RWPE2 (cell line): Measurements from ENCODE around the gene APOL4.

Experiments used
- ATAC-seq: fragments of 200-7000 bp; cut with Tn5 transposase; 3 replicates; pipeline ENCODE4 v1.9.1; 2021; ENCODE audit warnings: low read depth
- DNase-seq: peaks from one replicate; pipeline ENCODE4 v3.0.0-alpha.2; 2020; ENCODE audit warnings: low spot score
- H3K27ac ChIP-seq: fragments of 450-650 bp; 2 replicates; pipeline ENCODE4 v1.5.1; 2017; ENCODE audit warnings: mild to moderate bottlenecking; ENCODE audit not compliant: poor library complexity, severe bottlenecking
- H3K27me3 ChIP-seq: fragments of 250-450 bp; sonication (Bioruptor Pico); 2 replicates; pipeline ENCODE4 v1.5.1; 2021; ENCODE audit warnings: mild to moderate bottlenecking, moderate library complexity; ENCODE audit not compliant: insufficient read depth, poor library complexity, severe bottlenecking
- H3K36me3 ChIP-seq: fragments of 250-450 bp; sonication (Bioruptor Pico); 2 replicates; pipeline ENCODE4 v1.5.1; 2020; ENCODE audit warnings: low read depth, mild to moderate bottlenecking, moderate library complexity
- H3K4me1 ChIP-seq: fragments of 250-450 bp; sonication (Bioruptor Pico); 2 replicates; pipeline ENCODE4 v1.5.1; 2021; ENCODE audit warnings: mild to moderate bottlenecking, moderate library complexity; ENCODE audit not compliant: insufficient read depth, poor library complexity, severe bottlenecking
- H3K4me3 ChIP-seq: fragments of 250-450 bp; sonication (Bioruptor Pico); 2 replicates; pipeline ENCODE4 v1.5.1; 2021; ENCODE audit warnings: mild to moderate bottlenecking, moderate library complexity; ENCODE audit not compliant: severe bottlenecking
- H3K9me3 ChIP-seq: fragments of 250-450 bp; sonication (Bioruptor Pico); 2 replicates; pipeline ENCODE4 v1.5.1; 2021; ENCODE audit warnings: mild to moderate bottlenecking, moderate library complexity; ENCODE audit not compliant: severe bottlenecking
- TF ChIP-seq, protein P1 (sequence below): fragments of 450-650 bp; IDR thresholded peaks from one replicate; pipeline ENCODE4 v1.5.1; 2017; ENCODE audit warnings: mild to moderate bottlenecking, moderate library complexity; ENCODE audit not compliant: poor library complexity, severe bottlenecking

Gene APOL4

DNA sequence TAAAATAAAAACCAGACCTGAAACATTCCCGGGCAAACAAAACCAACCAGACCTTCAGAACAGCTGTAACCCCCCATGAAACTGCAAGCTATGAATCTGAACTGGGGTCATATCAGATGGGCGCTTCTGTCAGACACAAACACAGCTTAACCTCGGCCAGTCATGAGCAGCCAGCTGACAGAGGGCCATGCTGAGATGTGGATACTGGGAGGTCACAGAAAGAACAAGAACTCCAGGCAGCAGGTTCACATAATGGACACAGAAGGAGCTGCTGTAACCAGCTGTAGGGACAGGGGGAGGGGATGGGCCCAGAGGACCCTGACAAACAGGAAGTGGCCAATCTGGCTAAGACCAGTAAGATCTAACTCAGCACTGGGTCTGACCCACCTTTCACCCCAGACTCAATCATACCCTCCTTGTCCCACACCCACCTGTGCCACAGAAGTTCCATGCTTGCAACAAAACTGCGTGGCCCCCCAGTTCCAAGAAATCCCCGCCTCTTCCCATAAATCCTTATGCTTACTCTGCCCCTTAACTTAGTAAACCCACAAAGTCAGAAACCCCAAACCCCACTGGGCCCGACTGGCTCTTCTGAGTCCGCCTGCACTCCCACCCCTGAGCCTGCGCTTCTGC lies 4.0 kb downstream of the APOL4 start:
- H3K27ac ChIP-seq = no peak overlapping the region
- TF ChIP-seq, protein P1, sequence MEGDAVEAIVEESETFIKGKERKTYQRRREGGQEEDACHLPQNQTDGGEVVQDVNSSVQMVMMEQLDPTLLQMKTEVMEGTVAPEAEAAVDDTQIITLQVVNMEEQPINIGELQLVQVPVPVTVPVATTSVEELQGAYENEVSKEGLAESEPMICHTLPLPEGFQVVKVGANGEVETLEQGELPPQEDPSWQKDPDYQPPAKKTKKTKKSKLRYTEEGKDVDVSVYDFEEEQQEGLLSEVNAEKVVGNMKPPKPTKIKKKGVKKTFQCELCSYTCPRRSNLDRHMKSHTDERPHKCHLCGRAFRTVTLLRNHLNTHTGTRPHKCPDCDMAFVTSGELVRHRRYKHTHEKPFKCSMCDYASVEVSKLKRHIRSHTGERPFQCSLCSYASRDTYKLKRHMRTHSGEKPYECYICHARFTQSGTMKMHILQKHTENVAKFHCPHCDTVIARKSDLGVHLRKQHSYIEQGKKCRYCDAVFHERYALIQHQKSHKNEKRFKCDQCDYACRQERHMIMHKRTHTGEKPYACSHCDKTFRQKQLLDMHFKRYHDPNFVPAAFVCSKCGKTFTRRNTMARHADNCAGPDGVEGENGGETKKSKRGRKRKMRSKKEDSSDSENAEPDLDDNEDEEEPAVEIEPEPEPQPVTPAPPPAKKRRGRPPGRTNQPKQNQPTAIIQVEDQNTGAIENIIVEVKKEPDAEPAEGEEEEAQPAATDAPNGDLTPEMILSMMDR = no peak
- DNase-seq (no peak), ATAC-seq (no peak)
- H3K9me3 ChIP-seq = no peaks in the 10 kb centered on the region
- H3K27me3 ChIP-seq = no peaks in the 10 kb centered on the region
- no peak overlapping the region for H3K4me3 ChIP-seq
- H3K4me1 ChIP-seq = no peaks in the 10 kb centered on the region
- no peaks in the 10 kb centered on the region for H3K36me3 ChIP-seq

DNA sequence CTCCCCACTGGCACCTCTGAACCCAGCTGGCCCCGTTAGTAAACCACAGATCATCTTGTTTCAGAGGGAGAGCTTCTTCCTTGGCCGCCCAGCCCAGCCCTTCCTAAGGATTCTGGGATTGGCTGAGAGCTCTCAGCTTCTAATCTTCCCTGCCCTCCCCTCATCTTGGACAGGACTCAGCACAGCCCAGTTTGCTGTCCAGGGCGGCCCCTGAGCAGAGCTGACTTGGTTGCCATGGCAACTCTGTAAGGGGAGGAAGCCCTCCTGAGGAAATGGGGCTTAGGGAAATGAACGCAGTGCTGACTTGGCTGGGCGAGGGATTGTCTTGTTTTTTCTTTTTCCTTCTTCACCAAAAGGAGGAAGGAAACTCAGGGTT lies 4.6 kb downstream of the APOL4 start:
- ATAC-seq (no peak), DNase-seq (no peak)
- H3K36me3 ChIP-seq = no peaks in the 10 kb centered on the region
- H3K9me3 ChIP-seq = no peaks in the 10 kb centered on the region
- no peak overlapping the region for H3K4me3 ChIP-seq
- TF ChIP-seq, protein P1 = no peak
- no peaks in the 10 kb centered on the region for H3K4me1 ChIP-seq
- no peaks in the 10 kb centered on the region for H3K27me3 ChIP-seq
- H3K27ac ChIP-seq = no peak overlapping the region

DNA sequence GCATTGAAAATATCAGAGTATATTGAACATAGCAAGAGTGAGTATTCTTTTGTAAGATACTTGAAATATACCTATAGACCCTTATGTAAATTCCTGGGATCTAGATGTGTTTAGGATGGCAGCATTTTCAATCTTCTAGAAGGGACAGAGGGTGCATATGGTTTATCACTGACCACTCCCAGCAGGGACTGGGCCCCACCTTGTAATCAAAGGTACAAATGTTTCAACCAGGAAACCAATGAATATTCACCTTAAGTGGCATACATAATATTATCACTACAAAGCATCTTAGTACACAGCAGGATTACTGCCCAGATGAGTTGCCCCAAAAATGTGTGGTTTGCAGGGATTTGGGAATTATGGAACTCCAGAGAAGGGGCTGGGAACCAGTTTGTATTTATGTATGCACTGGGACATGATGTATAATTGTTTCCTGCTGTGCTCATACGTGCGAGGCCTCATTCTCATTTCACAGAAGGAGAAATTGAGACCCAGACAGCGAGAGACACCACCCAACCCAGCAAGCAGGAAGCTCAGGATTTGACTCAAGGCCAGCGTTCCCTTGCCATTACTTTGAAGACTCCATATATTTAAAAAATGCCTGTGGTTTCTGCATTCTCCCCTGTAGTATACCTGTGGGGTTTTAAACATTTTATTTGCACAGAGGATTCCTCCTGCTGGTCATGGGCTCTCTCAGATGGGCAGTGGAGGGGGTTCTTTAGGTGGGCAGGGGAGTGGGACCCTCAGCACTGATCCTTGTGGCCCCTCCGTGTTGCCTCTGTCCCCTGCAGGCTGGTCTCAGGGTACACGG lies 5.2 kb downstream of the APOL4 start:
- Histone ChIP-seq H3K4me3 (no peak overlapping the region), H3K9me3 (no peaks in the 10 kb centered on the region), H3K27ac (no peak overlapping the region), H3K4me1 (no peaks in the 10 kb centered on the region), H3K36me3 (no peaks in the 10 kb centered on the region), H3K27me3 (no peaks in the 10 kb centered on the region)
- DNase-seq (no peak), ATAC-seq (no peak)
- TF ChIP-seq, protein P1 = no peak

DNA sequence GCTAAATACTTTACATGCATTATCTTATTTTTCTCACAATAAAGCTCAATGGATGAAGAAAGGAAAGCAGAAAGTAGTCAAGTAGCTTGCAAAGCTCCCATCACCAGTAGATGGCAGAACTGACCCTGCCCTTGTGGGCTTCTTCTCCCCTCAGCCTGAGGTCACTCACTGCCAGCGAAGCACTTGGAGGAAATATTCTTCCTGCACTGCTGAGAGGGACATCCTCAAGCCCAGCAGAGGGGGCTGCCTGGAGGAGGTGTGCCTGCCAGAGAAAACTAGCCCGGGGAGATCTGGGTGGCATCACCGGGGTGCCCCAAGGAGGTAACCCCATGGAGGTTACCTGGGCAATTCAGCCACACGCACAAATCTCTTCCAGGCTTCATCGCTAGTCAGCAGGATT lies 6.6 kb downstream of the APOL4 start:
- DNase-seq = no peak

More for the DNA sequence above, 6.6 kb downstream of the APOL4 start:
- TF ChIP-seq, protein P1 = peak; percentile 69
- H3K36me3 ChIP-seq = no peaks in the 10 kb centered on the region
- no peaks in the 10 kb centered on the region for H3K4me1 ChIP-seq
- H3K9me3 ChIP-seq = no peaks in the 10 kb centered on the region
- H3K4me3 ChIP-seq = no peak overlapping the region
- H3K27me3 ChIP-seq = no peaks in the 10 kb centered on the region
- ATAC-seq = peak; percentile 68
- no peak overlapping the region for H3K27ac ChIP-seq
